Endothelial cell of umbilical vein (primary cell): ENCODE results near the gene ZMPSTE24. TPM values are rescaled to one million over a fixed set of nuclear protein-coding genes. Genes with fewer than 3 reads are reported as not detected.

Source experiments
- BruUV-seq: library from RNA; stranded (reverse); fragments of 400-500 nt; replicated peaks from 2 replicates; lab custom pipeline; 2021; lab: Mats Ljungman, UMichigan
- CTCF ChIA-PET: fragments of 300-600, 350-600 bp; sonication (Branson Sonifier 250); formaldehyde crosslinking; loops from one replicate; lab custom pipeline; 2021; ENCODE audit warnings: antibody characterized with exemption, inconsistent platforms; lab: Charles Lee
- POLR2A ChIA-PET: fragments of 300-600, 350-600 bp; sonication (Branson Sonifier 250); formaldehyde crosslinking; loops from one replicate; lab custom pipeline; 2021; ENCODE audit warnings: antibody characterized with exemption, inconsistent platforms; lab: Charles Lee
- DNase-seq: peaks from one replicate; pipeline ENCODE4 v3.0.0-alpha.2; 2011; ENCODE audit warnings: low read depth, low spot score
- FAIRE-seq: peaks from 2 replicates; lab custom pipeline; 2011; peaks lifted over from hg19 to GRCh38; lab: Jason Lieb, UNC
- H2AFZ ChIP-seq: 2 replicates; pipeline ENCODE4 v1.6.0; 2012; ENCODE audit warnings: low read depth, low read length, control low read depth, inconsistent platforms
- H3K27ac ChIP-seq: 2 replicates; pipeline ENCODE4 v1.5.1; 2011; ENCODE audit warnings: low read depth, mild to moderate bottlenecking, control low read depth, low read length, moderate library complexity; ENCODE audit not compliant: insufficient read depth
- H3K27me3 ChIP-seq, 2 experiments: 2 replicates each; pipeline versions ENCODE4 v1.6.0 to v1.6.1; 2011; ENCODE audit warnings: low read length in 2 of 2, mixed read lengths in 1 of 2; ENCODE audit not compliant: control insufficient read depth in 2 of 2, insufficient read depth in 2 of 2
- H3K36me3 ChIP-seq, 2 experiments: 2 replicates in 1 of 2; 3 replicates in 1 of 2; pipeline ENCODE4 v1.5.1; 2011; ENCODE audit warnings: low read length in 2 of 2, mild to moderate bottlenecking in 1 of 2, moderate library complexity in 1 of 2; ENCODE audit not compliant: control insufficient read depth in 2 of 2, insufficient read depth in 2 of 2; ENCODE audit errors: extremely low read depth in 1 of 2
- H3K4me1 ChIP-seq: 3 replicates; pipeline ENCODE4 v1.5.1; 2011; ENCODE audit warnings: mild to moderate bottlenecking, low read length; ENCODE audit not compliant: control insufficient read depth, insufficient read depth; ENCODE audit errors: extremely low read depth
- H3K4me2 ChIP-seq: 2 replicates; pipeline ENCODE4 v1.6.1; 2011; ENCODE audit warnings: low read length, control low read depth, mixed read lengths; ENCODE audit not compliant: insufficient read depth
- H3K4me3 ChIP-seq, 3 experiments: fragments of 200-600 bp in 1 of 3; sonication (generic), shearing (Covaris generic) in 1 of 3; replicated peaks in 1 of 3; 2 replicates each; pipeline ENCODE4 v1.5.1; 2011 to 2016; ENCODE audit warnings: control low read depth in 3 of 3, low read length in 3 of 3, mild to moderate bottlenecking in 2 of 3, inconsistent platforms in 1 of 3, low read depth in 1 of 3, moderate library complexity in 1 of 3; ENCODE audit not compliant: insufficient read depth in 1 of 3
- H3K79me2 ChIP-seq: 2 replicates; pipeline ENCODE4 v1.6.0; 2012; ENCODE audit warnings: low read length, inconsistent platforms; ENCODE audit not compliant: control insufficient read depth, insufficient read depth
- H3K9ac ChIP-seq: replicated peaks from 2 replicates; pipeline ENCODE3; 2011; ENCODE audit warnings: low read length, control low read depth; ENCODE audit not compliant: insufficient read depth; ENCODE audit errors: extremely low read depth
- H3K9me1 ChIP-seq: replicated peaks from 3 replicates; pipeline ENCODE4 v1.6.0; 2011; ENCODE audit warnings: mild to moderate bottlenecking, low read length; ENCODE audit not compliant: control insufficient read depth, insufficient read depth; ENCODE audit errors: extremely low read depth
- H3K9me3 ChIP-seq: replicated peaks from 2 replicates; pipeline ENCODE4 v1.5.1; 2012; ENCODE audit warnings: low read length, inconsistent platforms; ENCODE audit not compliant: control insufficient read depth, insufficient read depth
- H4K20me1 ChIP-seq: replicated peaks from 2 replicates; pipeline ENCODE3; 2011; ENCODE audit warnings: mild to moderate bottlenecking, low read length; ENCODE audit not compliant: control insufficient read depth, insufficient read depth; ENCODE audit errors: extremely low read depth
- CTCF ChIP-seq, 2 donors: IDR thresholded peaks; 1 replicate in 1 of 2; 2 replicates in 1 of 2; pipeline ENCODE4 v1.5.1; 2011; ENCODE audit warnings: low read length in 2 of 2, mild to moderate bottlenecking in 2 of 2, moderate library complexity in 2 of 2, control low read depth in 1 of 2, inconsistent platforms in 1 of 2, low read depth in 1 of 2; ENCODE audit not compliant: insufficient read depth in 1 of 2; ENCODE audit errors: extremely low read depth in 1 of 2
- EZH2 ChIP-seq: IDR thresholded peaks from 2 replicates; pipeline ENCODE4 v1.6.1; 2012; ENCODE audit warnings: borderline replicate concordance, low read depth, mild to moderate bottlenecking, moderate library complexity, low read length, inconsistent platforms; ENCODE audit not compliant: severe bottlenecking
- FOS ChIP-seq: IDR thresholded peaks from 2 replicates; pipeline ENCODE4 v1.6.1; 2011; ENCODE audit warnings: mild to moderate bottlenecking, low read length, moderate library complexity, borderline replicate concordance; ENCODE audit not compliant: insufficient read depth
- GATA2 ChIP-seq: IDR thresholded peaks from 2 replicates; pipeline ENCODE4 v1.7.0; 2011; ENCODE audit warnings: low read depth, mild to moderate bottlenecking, moderate library complexity, mixed read lengths, low read length; ENCODE audit not compliant: insufficient read length, insufficient read depth
- JUN ChIP-seq: IDR thresholded peaks from 2 replicates; pipeline ENCODE4 v1.6.1; 2011; ENCODE audit warnings: borderline replicate concordance, low read depth; ENCODE audit not compliant: insufficient read length, insufficient read depth
- MYC ChIP-seq: IDR thresholded peaks from one replicate; pipeline ENCODE4 v1.6.1; 2011; ENCODE audit warnings: mild to moderate bottlenecking, low read depth, low read length
- POLR2A ChIP-seq: IDR thresholded peaks from 2 replicates; pipeline ENCODE4 v1.6.1; 2012; ENCODE audit warnings: low read depth, mild to moderate bottlenecking, control low read depth, low read length
- POLR2AphosphoS5 ChIP-seq: IDR thresholded peaks from 2 replicates; pipeline ENCODE4 v1.6.1; 2012; ENCODE audit warnings: low read depth, mild to moderate bottlenecking, control low read depth, low read length, moderate library complexity; ENCODE audit not compliant: insufficient read depth
- dilution Hi-C: fragments of 300-500 bp; cut with MboI; formaldehyde crosslinking; loops from one replicate; pipeline ENCODE4 v1.15.0; 2019; ENCODE audit warnings: low sequenced_read_pairs; ENCODE audit not compliant: extremely low pct_ligation_motif_present
- intact Hi-C: fragments of 100-400 bp; cut with micrococcal nuclease; formaldehyde crosslinking; loops from one replicate; pipeline ENCODE4 v1.10.0; 2022
- polyA plus RNA-seq, 4 experiments: library from polyadenylated mRNA; depleted of rRNA in 3 of 4; stranded (reverse) in 3 of 4; unstranded in 1 of 4; fragments of >200 nt; gene quantifications; 2 replicates each; pipeline versions ENCODE4 v1.2.1 to v1.2.3, GENCODE V29; 2011 to 2012; ENCODE audit warnings: missing spikeins in 1 of 4
- total RNA-seq: library from RNA; stranded (reverse); gene quantifications from 2 replicates; pipeline ENCODE4 v1.2.3, GENCODE V29; 2021
- TF ChIP-seq, protein P1 (sequence below): IDR thresholded peaks from 2 replicates; pipeline ENCODE4 v1.6.1; 2011; ENCODE audit not compliant: insufficient read depth, insufficient read length

Gene ZMPSTE24
- total and polyA plus RNA-seq, 2 donors (not counting 3 experiments of a cell fraction or from before 2014, with no cell fraction given): 16.9 to 44.7 TPM

GRCh38 chr1:40307186-40307585 lies 49.1 kb downstream of the ZMPSTE24 start:
- CTCF ChIA-PET: interaction anchor here (1.4 kb wide), 1 partner anchor 8 kb away, joined by 5 read pairs; no protein-coding TSS in a partner anchor
- intact Hi-C loops: no loop called here

More at GRCh38 chr1:40307186-40307585, 49.1 kb downstream of the ZMPSTE24 start:
- Histone ChIP-seq H3K9me1 (no peaks in the 10 kb centered on the region), H3K9ac (no peak overlapping the region), H2AFZ (no peak overlapping the region), H3K79me2 (no peaks in the 10 kb centered on the region), H4K20me1 (no peaks in the 10 kb centered on the region), H3K27ac (no peak overlapping the region), H3K9me3 (no peaks in the 10 kb centered on the region), H3K36me3 (no peaks in the 10 kb centered on the region), H3K27me3 (peaks cover 0 to 2% of the 10 kb centered on the region in 2 experiments), H3K4me2 (no peak overlapping the region), H3K4me3 (no peak overlapping the region), H3K4me1 (no peaks in the 10 kb centered on the region)
- TF ChIP-seq FOS (no peak), EZH2 (no peak), JUN (no peak), MYC (no peak), GATA2 (no peak), POLR2A (no peak), POLR2AphosphoS5 (no peak), CTCF (IDR thresholded peaks at IDR 0.05; ENCODE audit: extremely low read depth in 1 of 2, insufficient read depth in 1 of 2, low read depth in 1 of 2, low read length in 2 of 2) (no peak)
- TF ChIP-seq, protein P1, sequence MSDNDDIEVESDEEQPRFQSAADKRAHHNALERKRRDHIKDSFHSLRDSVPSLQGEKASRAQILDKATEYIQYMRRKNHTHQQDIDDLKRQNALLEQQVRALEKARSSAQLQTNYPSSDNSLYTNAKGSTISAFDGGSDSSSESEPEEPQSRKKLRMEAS: no peak
- dilution Hi-C loops: no loop called here
- no TSS peak for BruUV-seq
- POLR2A ChIA-PET: interaction anchor here (0.6 kb wide), 1 partner anchor 873 kb away, joined by 7 read pairs; no protein-coding TSS in a partner anchor
- FAIRE-seq: no peak
- DNase-seq: no peak
